OCI-LY1 (cell line): ENCODE data around the gene ZNF627.

Source experiments
- H2AFZ ChIP-seq: fragments of 200-600 bp; sonication (generic), shearing (Covaris generic); 2 replicates; pipeline ENCODE4 v1.6.0; 2014; ENCODE audit warnings: antibody characterized with exemption, mild to moderate bottlenecking, low read length
- H3F3A ChIP-seq: fragments of 200-600 bp; sonication (generic), shearing (Covaris generic); 2 replicates; pipeline ENCODE4 v1.6.0; 2014; ENCODE audit warnings: mild to moderate bottlenecking, antibody characterized with exemption, low read length, moderate library complexity; ENCODE audit not compliant: insufficient read depth
- H3K27ac ChIP-seq: fragments of 200-600 bp; sonication (generic); 2 replicates; pipeline ENCODE4 v1.5.1; 2014; ENCODE audit warnings: low read length, mixed run types, mild to moderate bottlenecking, low read depth; ENCODE audit not compliant: poor library complexity, severe bottlenecking
- H3K27me3 ChIP-seq: fragments of 200-600 bp; sonication (generic); 2 replicates; pipeline ENCODE4 v1.6.0; 2014; ENCODE audit warnings: antibody characterized with exemption, mild to moderate bottlenecking, low read length, moderate library complexity; ENCODE audit not compliant: insufficient read depth
- H3K36me3 ChIP-seq: fragments of 200-600 bp; sonication (generic); 2 replicates; pipeline ENCODE4 v1.6.1; 2014; ENCODE audit warnings: mild to moderate bottlenecking, antibody characterized with exemption, low read length, moderate library complexity, mixed read lengths; ENCODE audit not compliant: insufficient read depth
- H3K4me1 ChIP-seq: fragments of 200-600 bp; sonication (generic); 2 replicates; pipeline ENCODE4 v1.5.1; 2014; ENCODE audit warnings: mild to moderate bottlenecking, low read length, moderate library complexity; ENCODE audit not compliant: insufficient read depth, severe bottlenecking
- H3K4me2 ChIP-seq: fragments of 200-600 bp; sonication (generic), shearing (Covaris generic); 2 replicates; pipeline ENCODE4 v1.6.1; 2014; ENCODE audit warnings: low read length
- H3K4me3 ChIP-seq: fragments of 200-600 bp; sonication (generic); 2 replicates; pipeline ENCODE4 v1.5.1; 2014; ENCODE audit warnings: low read length, low read depth, mild to moderate bottlenecking, mixed read lengths; ENCODE audit not compliant: poor library complexity, severe bottlenecking
- H3K79me2 ChIP-seq: fragments of 200-600 bp; shearing (Covaris generic); 2 replicates; pipeline ENCODE4 v1.6.1; 2016; ENCODE audit warnings: mixed run types, low read length, mixed read lengths; ENCODE audit not compliant: insufficient read depth
- H3K9ac ChIP-seq: fragments of 200-600 bp; sonication (generic), shearing (Covaris generic); 2 replicates; pipeline ENCODE4 v1.6.1; 2014; ENCODE audit warnings: mild to moderate bottlenecking, low read length, mixed read lengths
- H3K9me2 ChIP-seq: fragments of 200-600 bp; sonication (generic), shearing (Covaris generic); 2 replicates; pipeline ENCODE4 v1.6.1; 2014; ENCODE audit warnings: low read depth, mild to moderate bottlenecking, low read length, mixed read lengths
- H3K9me3 ChIP-seq: fragments of 200-600 bp; shearing (Covaris generic); 2 replicates; pipeline ENCODE4 v1.6.1; 2014; ENCODE audit warnings: low read length, mixed read lengths
- H4K20me1 ChIP-seq: fragments of 200-600 bp; sonication (generic), shearing (Covaris generic); 2 replicates; pipeline ENCODE4 v1.6.0; 2016; ENCODE audit warnings: mild to moderate bottlenecking, low read length; ENCODE audit not compliant: insufficient read depth
- CTCF ChIP-seq: fragments of 200-600 bp; sonication (generic), shearing (Covaris generic); IDR thresholded peaks from 2 replicates; pipeline ENCODE4 v1.5.1; 2017; ENCODE audit warnings: mild to moderate bottlenecking, antibody characterized with exemption, low read length, moderate library complexity, mixed read lengths
- EZH2 ChIP-seq: fragments of 200-600 bp; sonication (generic), shearing (Covaris generic); IDR thresholded peaks from 2 replicates; pipeline ENCODE4 v1.8.0; 2017; ENCODE audit warnings: borderline replicate concordance, mixed run types, mild to moderate bottlenecking, antibody characterized with exemption, low read length, moderate library complexity, mixed read lengths

The ZNF627 gene

GRCh38 chr19:11662278-11662677, 65.0 kb downstream of the ZNF627 start:
- TF ChIP-seq EZH2 (no peak), CTCF (no peak)
- Histone ChIP-seq H3K4me1 (no peaks in the 10 kb centered on the region), H4K20me1 (no peaks in the 10 kb centered on the region), H3K9me2 (no peaks in the 10 kb centered on the region), H3K27ac (no peak overlapping the region), H3K4me2 (no peak overlapping the region), H3K9me3 (no peaks in the 10 kb centered on the region), H3K27me3 (no peaks in the 10 kb centered on the region), H3K4me3 (no peak overlapping the region), H3K9ac (no peak overlapping the region), H3K79me2 (no peaks in the 10 kb centered on the region), H3F3A (no peaks in the 10 kb centered on the region), H2AFZ (no peak overlapping the region), H3K36me3 (no peaks in the 10 kb centered on the region)

- Histone ChIP-seq H3K4me2 (no peak overlapping the region), H3K9me3 (no peaks in the 10 kb centered on the region), H3K4me3 (no peak overlapping the region), H3K36me3 (no peaks in the 10 kb centered on the region), H3K9me2 (no peaks in the 10 kb centered on the region), H3K9ac (no peak overlapping the region), H3K27me3 (no peaks in the 10 kb centered on the region), H3F3A (no peaks in the 10 kb centered on the region), H2AFZ (no peak overlapping the region), H3K4me1 (no peaks in the 10 kb centered on the region), H4K20me1 (no peaks in the 10 kb centered on the region), H3K79me2 (no peaks in the 10 kb centered on the region), H3K27ac (no peak overlapping the region)
- TF ChIP-seq EZH2 = no peak
- no peak for TF ChIP-seq CTCF
Observed at GRCh38 chr19:11663181-11663591, 65.9 kb downstream of the ZNF627 start.
